ENCODE results near the gene C1orf21.

C1orf21 gene

GRCh38 chr1:184387069-184387475, 243 bp downstream of the C1orf21 start:
- DNase-seq (ENCODE audit: low read depth): no peak

DNA sequence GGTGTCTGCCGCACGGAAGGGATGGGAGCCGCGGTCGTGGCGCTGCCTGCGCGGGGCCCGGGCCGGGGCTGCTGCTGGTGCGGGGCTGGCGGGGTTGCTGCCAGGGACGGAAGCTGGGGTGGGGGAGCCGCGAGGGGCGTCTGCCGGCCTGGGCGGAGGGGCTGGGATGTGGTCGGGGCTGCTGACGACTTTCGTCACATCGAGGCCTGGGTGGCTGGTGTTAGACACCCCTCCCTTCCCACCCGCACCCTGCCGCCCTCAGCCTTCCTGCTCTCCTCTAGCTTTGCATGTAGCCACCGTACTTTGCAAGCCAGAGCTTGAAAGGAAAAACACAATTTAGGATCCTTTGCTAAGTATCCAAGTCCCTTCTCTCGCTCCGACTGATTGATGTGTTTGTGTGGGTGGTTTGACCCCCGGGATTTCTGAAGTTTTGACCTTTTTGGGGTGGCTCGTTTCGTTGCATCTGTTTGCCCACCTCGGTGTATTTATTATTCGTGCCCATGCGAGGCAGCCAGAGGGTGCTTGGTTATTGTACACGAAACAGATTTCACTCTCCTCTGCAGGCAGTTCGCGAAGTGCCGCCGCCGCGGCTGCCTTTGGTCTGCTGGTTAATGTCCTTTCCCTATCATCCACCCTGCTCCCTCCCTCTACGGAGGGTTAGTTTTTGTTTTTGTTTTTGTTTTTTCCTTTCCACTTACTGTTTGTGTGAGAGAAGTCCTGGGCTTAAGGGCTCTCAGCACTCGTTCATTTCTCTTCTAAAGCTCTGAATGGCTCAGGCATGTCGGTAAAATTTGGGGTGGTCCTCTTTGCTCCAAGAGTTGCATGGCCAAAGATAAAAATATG, 868 bp downstream of the C1orf21 start:
- DNase-seq (ENCODE audit: low read depth): peak; percentile 7

- no peak for DNase-seq (ENCODE audit: low read depth)
These were observed 1.6 kb downstream of the C1orf21 start for GRCh38 chr1:184388319-184388889.

DNA sequence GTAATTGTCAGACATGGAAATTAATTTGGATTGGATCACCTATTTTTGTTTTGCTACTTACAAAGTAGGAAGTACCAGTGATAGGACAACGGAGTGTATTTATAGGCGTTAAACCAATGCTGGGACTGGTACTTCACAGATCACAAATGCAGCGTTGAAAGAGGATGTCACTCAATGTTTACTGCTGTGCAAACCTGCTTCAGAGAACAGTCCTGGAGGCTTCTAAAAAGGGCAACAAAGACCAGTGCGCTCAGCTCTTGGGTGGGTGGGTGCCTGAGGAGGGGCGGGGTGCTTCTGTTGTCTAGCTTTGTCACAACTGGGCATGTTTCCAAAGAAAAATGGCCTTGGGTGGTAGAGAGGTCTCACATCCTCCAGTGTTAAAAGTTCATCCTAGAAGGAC, 2.1 kb downstream of the C1orf21 start:
- DNase-seq (ENCODE audit: low read depth): no peak

GRCh38 chr1:184389446-184389845, 2.6 kb downstream of the C1orf21 start:
- no peak for DNase-seq (ENCODE audit: low read depth)

- no peak for DNase-seq (ENCODE audit: low read depth)
These were observed 4.1 kb downstream of the C1orf21 start for GRCh38 chr1:184390889-184391288.

GRCh38 chr1:184392067-184392466, 5.2 kb downstream of the C1orf21 start:
- DNase-seq (ENCODE audit: low read depth): no peak

- no peak for DNase-seq (ENCODE audit: low read depth)
These were observed 6.1 kb downstream of the C1orf21 start for GRCh38 chr1:184392779-184393522.

DNA sequence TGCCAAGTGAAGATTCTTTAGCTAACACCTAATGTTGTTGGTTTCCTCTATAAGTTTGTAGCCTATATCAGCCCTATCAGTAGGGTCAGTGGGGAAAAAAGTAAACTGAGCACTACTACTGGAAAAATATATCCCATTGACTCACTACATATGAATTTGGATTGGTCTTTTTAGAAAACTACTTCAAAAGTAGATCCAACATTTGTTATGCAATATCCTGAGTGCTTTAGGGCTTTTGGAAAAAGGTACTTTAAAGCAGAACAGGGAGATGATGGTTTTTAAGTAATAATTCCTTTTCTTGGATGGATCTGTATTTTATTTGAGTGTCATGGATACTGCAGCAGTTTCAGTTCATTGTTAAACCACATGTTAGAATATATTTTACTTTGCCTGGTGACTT, 7.1 kb downstream of the C1orf21 start:
- no peak for DNase-seq (ENCODE audit: low read depth)

GRCh38 chr1:184395370-184395769, 8.5 kb downstream of the C1orf21 start:
- DNase-seq (ENCODE audit: low read depth): no peak

DNA sequence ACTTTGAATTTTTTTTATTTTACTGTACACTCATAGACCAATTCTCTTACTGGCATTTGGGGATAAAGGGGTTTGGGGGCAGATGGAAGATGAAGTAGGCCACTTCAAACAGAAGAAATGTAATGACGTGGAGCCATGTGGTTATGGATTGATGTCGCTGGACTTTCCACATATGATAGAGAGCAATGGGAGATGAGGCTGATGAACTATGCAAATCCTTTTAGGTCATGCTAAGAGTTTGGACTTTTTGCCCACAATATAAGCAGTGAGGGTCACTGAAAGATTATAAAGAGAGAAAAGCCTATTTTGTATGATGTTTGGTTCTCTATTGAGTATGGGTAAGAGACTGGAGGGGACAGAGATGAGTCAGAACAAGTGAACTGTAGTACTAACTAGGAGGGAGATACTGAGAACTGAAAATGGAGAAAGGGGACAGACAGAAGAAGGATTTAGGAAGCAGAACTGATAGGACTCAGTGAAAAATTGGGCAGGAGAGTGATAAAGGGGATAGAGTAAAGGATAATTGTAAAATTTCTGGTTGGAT, 9.2 kb downstream of the C1orf21 start:
- no peak for DNase-seq (ENCODE audit: low read depth)

- no peak for DNase-seq (ENCODE audit: low read depth)
These were observed 12.5 kb downstream of the C1orf21 start for GRCh38 chr1:184399192-184399847.

DNA sequence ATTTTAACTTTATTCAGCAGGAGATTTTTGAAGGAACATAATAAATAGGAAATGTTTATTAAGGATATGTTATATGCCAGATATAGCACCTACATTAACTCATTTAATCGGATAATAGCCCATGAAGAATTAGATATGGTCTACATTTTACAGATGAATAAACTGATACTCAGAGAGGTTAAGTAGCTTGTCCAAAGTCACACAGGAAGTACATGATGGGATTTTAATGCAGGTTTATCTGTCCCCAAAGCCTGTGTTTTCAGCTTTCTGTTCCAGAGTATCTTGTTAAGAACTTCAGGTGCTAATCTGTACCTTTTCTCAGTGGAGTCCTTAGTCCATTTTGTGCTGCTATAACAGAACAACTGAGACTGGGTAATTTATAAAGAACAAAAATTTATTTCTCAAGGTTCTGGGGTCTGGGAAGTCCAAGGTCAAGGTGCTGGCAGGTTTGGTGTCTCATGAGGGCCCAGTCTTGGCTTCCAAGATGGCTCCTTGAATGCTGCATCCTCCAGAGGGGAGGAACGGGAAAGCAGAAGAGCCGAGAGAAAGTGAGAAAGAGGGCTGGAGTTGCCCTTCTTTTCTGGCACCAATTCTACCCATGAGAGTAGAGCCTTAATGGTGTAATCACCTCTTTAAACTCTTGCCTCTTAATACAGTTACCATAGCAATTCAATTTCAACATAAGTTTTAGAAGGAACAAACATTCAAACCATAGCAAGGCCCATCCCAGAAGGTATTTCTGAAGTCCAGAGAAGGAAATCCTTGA, 17.3 kb downstream of the C1orf21 start:
- DNase-seq (ENCODE audit: low read depth): no peak

DNA sequence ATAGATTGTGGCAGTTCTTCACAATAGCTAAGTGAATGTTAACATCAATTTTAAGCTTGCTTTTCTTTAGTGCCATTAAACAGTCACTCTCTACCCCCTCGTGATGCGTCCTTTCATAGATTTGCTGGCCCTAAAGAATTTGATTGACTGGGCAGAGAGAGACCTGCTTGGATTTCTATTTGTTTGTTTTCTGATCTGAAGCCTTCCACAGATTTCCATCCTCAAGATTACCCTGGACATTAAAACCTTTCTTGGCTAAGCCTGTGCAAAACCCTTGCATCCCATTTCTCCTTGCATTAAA, 17.8 kb downstream of the C1orf21 start:
- DNase-seq (ENCODE audit: low read depth): no peak

DNA sequence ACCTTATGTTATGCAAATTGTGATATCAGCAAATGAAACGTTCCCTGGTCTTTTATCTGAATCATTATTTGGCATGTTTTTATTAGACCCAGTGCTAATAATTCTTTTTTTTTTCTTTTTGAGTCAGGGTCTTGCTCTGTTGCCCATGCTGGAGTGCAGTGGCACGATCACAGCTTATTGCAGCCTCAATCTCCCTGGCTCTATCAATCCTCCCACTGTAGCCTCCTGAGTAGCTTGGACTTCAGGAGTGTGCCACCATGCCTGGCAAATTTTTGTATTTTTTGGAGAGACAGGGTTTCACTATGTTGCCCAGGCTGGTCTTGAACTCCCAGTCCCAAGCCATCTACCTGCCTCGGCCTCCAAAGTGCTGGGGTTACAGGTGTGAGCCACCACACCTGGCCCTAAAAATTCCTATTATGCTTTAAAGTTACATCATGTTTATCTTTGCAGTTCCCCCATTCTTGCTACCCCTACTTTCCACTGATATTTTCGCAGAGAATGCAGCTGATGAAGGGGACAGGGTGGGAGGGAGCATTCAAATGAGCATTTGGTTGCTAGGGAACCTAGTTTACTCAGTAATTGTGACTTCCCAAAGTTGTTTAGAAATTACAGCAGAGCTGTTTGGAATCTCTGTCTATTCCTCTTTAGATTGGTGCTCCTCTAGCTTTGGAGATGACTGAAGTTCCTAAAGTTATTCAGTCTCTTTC, 18.4 kb downstream of the C1orf21 start:
- no peak for DNase-seq (ENCODE audit: low read depth)

GRCh38 chr1:184405801-184406142, 18.9 kb downstream of the C1orf21 start:
- DNase-seq (ENCODE audit: low read depth): no peak

GRCh38 chr1:184406479-184406878, 19.6 kb downstream of the C1orf21 start:
- DNase-seq (ENCODE audit: low read depth): no peak

DNA sequence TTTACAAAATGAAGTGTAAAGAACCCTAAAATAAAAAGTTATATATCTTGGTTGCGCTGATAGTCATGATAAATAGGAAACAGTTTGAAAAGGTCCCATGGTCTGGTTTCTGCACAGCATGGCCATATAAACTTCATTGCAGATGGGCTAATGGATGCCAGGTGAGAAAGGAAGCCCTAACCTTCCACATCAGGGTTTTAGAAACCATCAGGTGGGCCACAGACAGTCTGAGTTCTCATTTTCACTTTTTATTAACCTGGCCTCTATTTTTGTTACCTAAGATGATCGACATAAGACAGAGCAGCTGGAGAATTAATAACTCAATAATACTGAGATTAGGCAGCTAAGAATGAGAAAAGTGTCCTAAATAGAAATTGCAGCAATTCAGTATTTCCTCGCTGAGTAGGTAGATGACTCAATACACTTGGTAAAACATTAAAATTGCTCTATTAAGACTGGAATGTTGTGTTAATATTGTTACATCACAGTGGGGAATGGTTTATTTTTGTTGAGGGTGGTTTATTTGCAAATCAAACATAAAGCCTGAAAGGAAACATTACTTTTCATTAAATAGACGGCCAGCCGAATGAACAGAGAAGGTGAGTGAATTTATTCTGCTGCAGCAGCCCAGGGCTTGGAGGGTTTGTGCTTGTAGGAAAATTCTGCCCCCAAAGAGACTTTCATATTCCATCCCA, 21.1 kb downstream of the C1orf21 start:
- no peak for DNase-seq (ENCODE audit: low read depth)

DNA sequence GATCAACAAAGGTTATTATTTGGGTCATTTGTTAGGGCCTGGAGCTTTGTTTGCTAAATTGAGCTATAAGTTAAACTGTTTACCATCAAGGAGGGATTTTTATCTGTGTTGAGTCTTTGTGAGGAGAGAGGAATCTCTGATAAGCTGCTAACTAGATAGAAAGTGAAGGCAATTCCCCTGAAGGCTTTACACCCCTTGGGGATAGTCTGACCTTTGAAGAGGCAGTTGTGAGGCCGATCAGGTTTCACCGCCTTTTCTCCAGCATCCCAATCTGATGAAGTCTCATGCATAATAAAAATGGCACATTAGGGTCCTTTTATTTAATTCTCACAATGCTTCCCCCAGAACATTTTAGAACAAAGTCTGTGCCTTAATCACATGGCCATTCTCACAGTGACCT, 21.8 kb downstream of the C1orf21 start:
- no peak for DNase-seq (ENCODE audit: low read depth)

- no peak for DNase-seq (ENCODE audit: low read depth)
These were observed 22.2 kb downstream of the C1orf21 start for GRCh38 chr1:184409011-184409410.

DNA sequence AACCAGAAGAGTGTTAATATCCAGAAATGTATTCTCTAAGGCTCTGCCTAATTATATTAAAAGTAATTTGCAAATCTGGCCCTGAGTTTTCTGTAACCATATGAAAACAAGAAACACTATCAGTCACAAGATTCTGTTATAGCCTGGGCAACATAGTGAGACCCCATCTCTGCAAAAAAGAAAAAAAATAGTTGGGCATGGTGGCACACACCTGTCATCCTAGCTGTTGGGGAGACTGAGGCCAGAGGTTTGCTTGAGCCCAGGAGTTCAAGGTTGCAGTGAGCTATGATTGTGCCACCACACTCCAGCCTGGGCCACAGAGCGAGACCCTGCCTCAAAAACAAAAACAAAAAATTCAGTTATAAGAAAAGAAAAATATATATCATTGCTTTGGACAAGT, 25.6 kb downstream of the C1orf21 start:
- DNase-seq (ENCODE audit: low read depth): no peak
